Activated naive CD4-positive, alpha-beta T cell treated with Interleukin-2 at 50 U/mL for 16 hours (primary cell): ENCODE measurements around the gene DNAAF8.
A peak's percentile ranks its signal among the peaks of the same experiment; 100 is the strongest.

Experiments
- DNase-seq: peaks from one replicate; pipeline ENCODE4 v3.0.0-alpha.2; 2020

The DNAAF8 gene

DNA sequence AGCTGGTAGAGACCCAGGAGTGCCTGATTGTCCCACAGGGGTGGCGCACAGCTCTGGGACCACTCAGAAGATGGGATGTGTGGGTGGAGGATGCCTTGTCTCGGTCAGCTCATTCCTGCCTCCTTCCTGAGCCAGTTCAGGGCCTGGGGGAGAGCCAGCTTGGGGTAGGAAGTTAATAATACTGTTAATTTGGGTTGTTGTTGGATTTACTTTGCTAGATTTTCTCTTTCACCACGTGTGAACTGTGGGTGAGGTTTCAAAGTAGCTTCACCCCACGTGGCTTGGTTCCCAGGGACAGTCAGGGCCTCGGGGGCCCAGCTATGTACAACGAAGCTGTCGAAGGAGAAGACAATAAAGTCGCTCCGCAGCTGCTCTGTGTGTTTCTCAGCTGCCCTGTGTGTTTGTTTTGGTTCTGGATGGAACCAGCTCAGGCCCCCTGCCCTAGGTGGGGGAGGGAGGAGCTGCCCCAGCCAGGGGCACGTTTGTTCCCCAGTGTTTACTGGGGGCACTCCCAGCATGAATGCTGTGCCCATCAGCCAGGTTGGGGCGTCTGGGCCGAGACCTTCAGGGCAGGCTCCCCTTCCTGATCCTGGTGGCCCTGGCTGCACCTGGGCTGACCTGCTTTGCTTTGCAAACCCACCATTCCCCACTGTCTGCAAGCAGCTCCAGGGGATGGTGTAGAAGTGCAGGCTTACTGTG, 38.7 kb upstream of the DNAAF8 start:
- no peak for DNase-seq

DNA sequence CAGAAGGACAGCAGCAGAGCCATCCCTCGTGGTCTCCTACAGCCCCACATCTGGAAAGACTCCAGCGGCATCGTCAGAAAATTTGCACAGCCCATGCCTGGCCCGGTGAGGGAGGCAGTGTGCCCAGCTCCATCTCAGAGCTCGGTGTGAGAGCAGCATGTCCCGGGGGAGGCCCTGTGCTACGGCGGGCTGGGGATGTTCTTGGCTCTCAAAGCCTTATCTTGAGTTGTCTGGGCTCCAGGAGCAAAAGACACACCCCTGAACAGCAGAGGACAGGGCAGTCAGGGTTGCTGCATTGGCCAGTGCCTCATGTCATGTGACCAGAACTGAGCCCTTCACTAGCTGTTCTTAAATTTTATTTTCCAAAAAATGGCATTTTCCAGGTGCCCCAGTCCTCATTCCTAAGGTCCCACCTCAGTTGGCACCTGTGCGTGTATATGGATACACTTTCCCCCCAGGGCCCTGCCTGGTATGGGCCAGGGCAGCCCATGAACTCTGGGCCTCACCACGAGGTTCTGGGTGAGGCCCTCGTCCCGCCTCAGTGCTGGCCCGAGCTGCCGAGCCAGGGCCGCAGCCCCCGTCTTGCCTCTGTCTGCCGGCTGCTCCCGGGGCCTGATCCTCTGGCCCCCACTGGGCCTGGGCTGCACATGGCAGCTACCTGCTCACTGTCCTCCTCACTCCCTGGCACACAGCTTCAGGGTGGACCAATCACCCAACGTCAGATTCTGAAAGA, 38.0 kb upstream of the DNAAF8 start:
- no peak for DNase-seq

DNA sequence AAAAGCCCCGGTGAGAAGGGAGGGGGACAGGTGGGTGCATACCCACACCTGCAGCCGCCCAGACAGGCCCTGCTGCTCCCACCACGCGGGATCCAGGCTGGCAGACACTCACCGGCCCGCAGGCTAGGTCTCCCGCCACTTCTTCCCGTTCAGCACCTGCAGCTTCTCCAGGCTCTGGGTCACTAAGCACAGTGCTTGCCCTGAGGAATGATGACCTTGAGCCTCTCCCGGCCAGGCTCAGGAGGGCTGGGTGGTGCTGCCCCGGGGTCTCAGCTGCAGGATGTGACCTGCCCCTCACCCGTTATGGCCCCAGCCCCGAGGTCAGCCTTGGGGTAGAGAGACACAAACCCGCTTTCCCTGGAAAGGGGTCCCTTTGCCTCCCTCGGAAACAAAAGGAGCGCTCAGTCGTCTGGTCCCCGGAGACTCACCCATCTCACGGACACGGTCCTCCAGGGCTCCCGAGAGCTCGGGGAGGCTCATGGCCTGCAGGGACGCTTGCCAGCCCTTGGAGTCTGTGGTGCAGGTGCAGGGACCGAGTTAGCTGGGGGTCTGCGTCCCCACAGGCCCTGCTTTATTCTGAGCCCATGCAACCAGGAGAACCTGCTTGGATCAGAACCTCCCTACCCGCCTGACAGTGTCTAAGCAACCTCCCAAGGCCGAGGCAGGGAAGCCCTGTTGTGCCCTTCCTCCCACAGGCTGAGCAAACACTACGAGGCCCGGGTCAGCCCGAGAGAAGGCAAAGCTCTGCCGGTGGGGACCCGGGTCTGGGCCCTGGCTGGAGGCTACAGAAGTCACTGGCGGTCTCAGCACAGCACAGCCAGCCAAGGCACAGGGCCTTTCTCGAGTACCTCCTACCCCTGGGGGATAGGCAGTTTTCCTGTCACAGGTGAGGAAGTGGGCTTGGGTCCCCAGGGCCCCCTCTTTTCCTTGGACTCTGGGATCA, 37.2 kb upstream of the DNAAF8 start:
- no peak for DNase-seq

DNA sequence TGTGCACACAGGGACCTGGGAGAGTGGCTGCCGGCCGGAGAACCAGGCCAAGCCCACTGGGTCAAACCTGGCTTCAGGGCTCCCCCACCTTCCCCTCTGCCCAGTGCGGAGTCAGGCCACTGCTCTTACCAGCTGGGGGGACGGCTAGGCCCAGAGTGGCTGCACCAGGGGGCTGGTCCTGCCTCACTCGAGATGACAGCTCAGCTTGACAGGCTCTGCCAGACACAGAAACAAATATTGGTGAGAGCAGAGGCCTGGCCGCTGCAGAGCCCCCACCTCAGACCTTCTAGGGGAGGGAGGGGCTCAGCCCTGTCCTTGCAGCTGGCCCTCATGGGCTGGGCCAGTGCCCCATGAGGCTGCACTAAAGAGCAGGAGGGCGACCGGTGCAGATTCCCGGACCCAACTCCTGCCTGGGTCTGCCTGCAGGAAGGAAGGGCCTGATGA, 36.5 kb upstream of the DNAAF8 start:
- DNase-seq = no peak

DNA sequence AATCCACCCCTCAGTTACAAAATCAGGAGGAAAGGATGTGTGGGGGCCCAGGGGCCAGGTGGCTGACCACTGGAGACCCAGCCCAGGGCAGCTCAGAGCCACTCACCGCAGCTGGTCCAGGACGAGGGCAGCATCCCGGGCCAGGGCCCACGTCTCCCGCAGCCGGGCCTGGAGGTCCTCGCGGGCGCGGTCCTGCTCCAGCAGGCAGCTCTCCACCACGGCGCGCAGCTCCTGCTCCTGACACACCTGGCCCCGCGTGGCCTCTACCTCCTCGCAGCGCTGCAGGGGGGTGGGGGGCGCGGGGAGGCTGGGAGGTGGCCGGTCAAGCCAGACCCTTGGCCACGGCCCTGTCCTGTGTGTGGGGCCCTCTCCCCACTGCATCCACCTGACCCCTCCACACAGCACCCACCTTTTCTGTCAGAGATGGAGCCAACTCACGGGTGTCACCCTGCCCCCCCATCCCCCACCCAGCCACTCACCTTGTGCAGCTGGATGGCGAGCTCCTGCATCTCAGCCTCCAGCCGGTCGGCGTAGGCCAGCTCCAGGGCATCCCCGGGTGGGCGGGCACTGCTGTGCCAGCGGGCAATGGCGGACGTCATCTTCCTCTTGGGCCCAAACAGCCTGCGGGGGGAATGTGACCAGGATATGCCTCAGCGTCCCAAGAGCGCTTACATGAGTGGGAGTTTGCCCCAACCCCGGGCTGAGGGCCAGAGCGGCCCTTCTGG, 35.9 kb upstream of the DNAAF8 start:
- no peak for DNase-seq

DNA sequence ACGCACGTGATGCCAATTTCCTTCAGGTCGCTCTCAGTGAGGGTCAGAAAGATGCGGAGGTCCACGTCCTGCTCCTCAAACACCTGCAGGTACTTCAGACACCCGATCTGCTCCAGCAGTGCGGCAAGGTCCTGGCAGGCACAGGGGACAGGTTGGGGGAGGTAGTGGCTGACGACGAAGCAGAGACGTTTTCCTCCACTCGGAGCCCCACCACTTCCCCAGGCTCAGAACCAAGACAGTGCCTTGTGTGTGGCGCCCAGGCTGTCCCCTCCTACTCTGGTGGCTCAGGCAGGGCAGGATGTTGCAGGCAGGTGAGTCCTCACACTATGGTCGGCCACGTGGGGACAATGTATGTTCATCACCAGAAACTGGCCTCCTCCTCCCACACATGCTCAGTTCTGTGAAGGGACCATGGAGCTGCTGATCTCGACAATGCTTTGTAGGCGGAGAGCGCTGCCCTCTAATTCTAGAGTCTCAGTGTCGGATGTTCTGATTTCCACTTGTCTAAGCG, 35.2 kb upstream of the DNAAF8 start:
- DNase-seq = no peak

DNA sequence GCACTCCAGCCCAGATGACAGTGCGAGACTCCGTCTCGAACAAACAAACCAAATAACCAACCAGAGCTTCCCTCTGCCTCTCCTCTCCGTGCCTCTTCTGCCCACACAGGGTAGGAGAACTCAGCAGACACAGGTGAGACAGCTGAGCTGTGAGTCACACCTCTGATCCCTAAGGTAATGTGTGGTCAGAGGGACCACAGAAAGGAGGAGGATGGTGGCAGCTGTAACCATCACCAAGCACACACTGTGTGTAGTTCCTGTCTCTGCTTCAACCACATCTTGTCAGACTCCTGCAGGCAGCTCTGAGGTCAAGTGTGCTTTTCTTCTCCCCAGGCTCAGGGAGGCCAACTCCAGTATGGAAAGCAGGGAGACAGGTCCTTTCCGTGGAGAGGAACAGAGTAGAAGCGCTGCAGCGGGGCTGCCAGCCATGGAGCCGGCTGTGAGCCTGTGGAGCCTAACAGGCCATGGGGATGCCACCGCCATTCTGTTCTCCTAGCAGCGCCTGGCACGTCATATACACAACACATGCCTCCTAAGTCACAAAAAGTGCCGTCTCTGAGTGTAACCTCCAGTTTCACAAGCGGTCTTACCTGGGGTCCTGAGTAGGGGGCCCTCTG, 33.8 kb upstream of the DNAAF8 start:
- peak; percentile 20 for DNase-seq

DNA sequence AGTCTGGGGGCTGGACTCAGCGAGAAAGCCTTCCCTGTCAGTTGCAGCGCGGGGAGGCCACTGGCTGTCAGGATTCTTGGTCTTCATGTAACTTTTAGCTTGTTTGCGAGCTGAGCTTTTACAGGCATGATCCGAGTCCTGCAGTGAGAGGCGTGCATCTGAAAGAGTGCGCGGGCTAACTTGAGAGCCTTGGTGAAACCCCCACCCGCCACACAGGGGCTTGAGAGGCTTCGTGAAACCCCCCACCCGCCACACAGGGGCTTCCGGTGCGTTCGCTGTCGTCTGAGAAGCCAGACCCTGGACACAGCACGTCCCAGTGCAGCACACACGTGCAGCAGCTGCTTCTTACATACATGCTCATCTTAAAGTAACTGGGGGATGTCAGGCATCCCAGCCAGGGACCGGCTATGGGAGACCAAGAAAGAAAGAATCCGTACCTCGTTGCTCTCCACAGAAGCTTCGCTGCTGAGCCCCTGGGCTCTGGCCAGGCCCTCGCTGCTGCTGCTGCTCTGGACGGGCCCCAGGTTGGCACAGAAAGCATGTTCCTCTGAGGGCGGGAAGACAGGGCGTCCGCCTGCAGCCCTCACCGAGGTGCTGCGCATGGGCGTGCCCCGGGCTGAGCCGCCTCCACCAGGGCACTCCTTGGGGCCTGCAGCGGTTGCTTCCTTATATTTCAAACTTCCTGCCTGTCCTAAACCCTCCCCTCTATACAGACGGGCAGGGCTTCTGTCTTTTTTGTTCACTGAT, 33.2 kb upstream of the DNAAF8 start:
- no peak for DNase-seq

DNA sequence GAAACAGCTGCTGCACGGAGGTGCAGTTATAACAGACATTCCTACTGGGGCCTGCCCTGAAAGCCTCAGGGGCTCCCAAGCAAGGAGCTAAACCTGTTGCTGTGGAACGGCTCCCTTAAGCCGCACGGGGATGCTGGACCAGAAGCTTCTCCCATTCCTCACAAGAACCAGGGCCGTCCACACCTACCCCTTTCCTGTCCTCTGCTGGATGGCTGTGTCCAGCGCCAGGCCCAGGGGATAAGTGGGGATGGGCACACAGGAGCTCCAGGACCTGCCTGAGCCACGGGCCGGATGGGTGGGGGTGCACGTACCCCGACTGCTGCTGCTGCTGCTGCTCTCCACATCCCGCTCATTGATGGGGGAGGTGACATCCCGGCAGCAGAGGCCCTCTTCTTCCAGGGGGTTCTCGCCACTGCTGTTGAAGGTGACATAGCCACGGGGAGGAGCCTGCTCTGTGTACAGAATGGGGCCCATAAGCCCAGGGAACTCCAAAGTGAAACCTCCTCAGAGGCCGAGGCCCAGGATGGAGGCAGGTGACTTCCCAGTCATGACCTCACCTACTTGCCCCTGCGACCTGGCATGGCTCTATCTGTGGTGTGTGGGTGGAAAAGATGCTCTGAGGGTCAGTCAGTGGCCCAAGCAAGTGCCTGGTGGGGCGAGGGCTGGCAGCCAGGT, 32.4 kb upstream of the DNAAF8 start:
- no peak for DNase-seq

DNA sequence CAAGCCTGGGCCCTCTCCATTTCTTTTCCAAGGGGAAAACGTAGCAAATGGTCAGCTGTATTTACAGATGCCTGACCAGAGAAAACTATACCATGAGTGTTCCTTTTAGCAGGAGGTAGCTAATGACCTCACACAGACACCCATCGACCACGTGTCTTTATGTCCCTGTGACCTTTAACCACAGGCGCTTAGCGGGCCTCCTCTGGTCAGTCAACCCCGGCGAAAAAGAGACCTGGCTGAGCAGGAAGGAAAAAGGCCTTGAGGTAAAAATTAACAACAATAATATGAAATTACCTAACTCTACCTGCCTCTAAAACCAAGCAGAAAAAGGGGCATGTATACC, 31.9 kb upstream of the DNAAF8 start:
- no peak for DNase-seq

DNA sequence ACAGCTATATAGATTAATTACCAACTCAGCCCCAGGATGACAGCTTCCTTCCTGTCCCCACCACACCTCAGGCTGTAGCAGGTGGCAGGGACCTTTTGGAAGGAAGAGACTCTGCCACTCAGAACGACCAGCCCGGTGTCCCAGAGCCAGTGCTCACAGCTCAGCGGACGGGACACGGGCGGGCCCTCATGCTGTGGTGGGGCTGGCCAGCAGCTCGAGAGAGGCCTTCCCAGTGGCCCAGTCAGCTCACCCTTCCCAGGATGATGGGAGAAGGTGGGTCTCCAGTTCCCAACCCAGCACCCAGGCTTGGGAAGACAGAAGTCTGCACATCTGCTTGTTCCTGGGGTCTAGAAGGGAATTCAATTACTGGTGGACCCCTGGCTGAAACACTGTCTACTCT, 30.4 kb upstream of the DNAAF8 start:
- no peak for DNase-seq

DNA sequence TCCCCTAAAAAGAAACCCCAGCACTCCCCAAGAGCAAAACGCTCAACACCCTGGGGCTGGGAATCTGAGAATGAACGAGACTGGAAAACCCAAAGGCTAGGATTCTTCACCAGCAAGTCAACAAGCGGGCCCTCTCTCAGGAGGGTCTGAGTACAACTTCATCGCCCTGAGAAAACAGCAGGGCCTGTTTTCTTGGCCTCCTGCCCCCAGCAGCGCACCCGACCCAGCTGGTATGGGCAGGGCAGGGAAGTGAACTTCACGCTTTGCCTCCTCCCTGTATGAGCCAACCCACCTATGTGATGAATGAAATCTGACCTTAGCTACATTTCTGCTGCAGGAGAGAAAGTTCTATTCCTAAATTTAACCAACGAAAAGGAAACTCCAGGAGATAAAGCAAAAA, 29.8 kb upstream of the DNAAF8 start:
- no peak for DNase-seq

DNA sequence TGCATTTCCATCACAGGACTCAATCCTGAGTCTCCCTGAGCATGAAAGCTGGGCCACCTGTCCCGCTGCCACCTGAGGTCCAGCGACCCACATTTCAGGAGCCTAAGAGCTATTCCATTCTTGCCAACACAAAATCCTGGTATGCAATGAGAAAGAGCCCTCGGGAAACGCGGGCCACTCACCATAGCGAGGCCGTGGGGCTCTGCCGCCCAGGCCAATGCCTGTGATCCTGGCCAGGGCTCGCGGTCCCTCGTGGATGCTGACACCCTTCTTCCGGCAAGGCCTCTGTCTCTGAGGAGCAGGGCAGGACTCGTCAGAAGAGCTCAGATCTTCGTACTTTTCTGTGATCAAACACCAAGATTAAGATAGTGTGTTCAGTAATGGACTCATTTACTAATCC, 29.4 kb upstream of the DNAAF8 start:
- no peak for DNase-seq

DNA sequence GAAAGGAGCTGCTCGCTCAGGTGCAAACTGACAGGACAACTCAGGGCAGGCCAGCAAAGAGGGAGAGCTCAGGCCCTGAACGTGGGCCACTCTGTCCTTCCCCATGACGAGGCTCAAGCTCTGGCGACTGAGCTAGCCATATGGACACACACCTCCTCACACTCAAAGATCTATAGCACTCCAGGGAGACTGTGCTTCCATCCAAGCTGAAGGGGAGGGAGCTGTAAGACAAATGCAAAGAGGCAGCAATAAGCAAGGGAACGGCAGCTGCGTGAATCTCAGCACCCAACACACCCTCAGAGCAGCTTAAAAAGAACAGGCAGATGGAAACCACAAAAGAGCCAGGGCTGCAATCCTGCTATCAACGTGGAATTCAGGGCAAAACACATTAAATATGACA, 27.5 kb upstream of the DNAAF8 start:
- DNase-seq = no peak

DNA sequence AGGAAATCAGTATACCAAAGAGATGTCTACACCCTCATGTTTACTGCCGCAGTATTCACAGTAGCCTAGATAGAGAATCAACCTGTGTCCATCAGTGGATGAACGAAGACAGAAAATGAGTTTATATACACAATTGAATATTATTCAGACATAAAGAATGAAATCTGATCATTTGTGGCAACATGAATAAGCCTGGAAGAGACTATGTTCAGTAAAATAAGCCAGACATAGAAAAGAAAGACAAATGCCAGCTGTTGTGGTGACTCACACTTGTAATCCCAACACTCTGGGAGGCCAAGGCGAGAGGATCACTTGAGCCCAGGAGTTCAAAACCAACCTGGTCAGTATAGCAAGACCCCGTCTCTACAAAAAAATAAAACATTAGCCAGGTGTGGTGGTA, 24.9 kb upstream of the DNAAF8 start:
- DNase-seq = no peak

DNA sequence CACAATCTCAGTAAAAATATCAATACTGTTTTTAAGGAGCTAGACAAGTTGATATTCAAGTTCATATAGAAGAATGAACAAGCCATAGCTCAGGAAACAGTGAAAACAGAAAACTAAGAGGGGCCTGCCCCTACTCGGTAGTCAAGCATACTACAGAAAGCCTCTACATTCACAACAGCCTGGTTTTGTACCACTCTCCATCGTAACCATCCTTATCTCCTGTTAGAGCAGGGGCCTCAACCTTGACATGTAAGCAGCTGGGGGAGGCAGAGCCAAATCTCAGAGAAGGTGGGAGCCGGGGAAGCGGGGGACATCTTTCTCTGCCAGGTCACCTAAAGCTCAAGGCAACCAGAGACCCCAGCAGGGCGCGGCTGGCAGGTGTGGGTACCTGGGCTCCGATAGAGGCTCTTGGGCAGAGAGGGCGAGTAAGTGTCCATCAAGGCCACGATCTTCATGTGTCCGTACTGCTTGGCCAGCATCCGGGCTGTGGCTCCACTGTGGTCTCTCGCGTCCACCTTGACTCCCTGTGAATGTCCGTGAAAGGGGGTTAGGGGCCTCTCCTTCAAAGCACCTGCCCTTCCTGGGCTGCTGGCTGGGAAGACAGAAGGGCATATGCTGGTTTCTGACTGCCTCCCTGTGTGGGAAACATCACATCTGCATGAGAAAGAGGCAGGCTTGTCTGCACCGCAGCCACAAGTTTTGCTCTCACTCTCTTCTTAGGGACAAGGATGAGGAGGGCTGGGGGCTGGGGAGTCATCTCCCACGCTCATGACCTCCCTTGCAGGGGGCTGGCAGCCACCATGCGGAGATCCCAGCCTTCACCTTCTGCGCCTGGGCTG, 20.5 kb upstream of the DNAAF8 start:
- no peak for DNase-seq

DNA sequence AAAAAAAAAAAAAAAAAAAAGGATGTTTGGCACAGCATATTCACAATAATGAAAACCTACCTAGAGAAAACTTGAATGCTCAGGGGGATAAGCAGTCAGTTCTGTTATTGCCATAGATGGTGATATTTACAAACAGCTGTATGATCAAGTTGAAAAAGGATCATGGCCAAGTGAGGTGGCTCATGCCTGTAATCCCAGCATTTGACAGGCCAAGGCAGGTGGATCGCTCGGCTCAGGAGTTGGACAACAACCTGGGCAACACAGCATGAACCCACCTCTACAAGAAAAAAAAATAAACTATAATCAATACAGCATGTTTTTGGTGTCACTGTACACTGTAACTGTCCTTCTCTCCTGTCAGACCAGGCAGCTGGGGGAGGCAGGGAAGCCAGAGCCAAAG, 19.3 kb upstream of the DNAAF8 start:
- DNase-seq = no peak

DNA sequence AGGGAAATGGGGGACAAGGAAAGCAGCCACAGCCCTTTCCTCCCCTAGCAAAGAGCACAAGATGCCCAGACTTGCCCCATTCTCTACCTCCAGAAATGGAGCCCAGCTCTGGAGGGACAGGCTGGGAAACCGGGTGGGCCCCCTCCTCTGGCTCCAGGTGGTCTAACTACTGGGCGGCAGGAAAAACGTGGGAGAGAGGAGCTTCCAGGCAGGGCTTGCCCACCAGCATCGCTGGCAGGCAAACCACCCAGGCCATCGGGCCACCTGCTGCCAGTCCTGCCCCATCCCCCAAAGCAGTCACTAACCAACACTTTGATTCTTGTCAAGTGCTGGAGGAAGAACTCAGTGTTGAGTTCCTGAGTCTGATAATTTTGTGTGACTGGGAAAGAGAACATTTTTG, 15.9 kb upstream of the DNAAF8 start:
- DNase-seq = no peak

DNA sequence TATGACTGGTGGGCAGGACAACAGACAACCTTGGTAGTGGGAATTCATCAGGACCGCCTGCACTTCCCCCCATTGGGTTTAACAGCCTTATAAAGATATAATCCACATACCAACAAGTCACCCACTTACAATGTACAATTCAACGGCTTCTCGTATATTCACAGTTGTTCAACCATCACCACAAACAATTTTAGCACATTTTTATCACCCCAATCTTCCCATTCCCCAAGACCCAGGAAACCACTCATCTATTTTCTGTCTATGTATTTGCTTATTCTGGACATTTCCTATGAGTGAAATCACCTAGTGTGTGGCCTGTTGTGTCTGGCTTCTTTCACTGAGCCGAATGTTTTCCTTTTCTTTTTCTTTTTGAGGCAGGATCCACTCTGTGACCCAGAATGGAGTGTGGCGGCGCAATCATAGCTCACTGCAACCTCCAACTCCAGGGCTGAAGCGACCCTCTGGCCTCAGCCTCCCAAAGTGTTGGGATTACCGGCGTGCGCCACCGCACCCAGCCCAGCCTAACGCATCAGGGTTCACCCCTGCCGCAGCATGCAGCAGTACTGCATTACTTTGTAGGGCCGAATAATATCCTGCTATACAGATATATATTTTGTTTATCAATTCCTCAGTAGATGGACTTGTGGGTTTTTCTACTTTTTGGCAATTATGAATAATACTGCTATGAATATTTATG, 11.1 kb upstream of the DNAAF8 start:
- no peak for DNase-seq
